ENCODE measurements around the gene EDAR. TPM values are rescaled to one million over a fixed set of nuclear protein-coding genes. Genes with fewer than 3 reads are reported as not detected.

Gene EDAR
- polyA plus RNA-seq, 3 donors: not detected

- Mint-ChIP-seq H3K9me3 (peaks cover 15 to 32% (median 28%) of the 10 kb centered on the region in 7 donors), H3K4me1 (no peaks in the 10 kb centered on the region), H3K4me3 (peak overlapping the region in 1 of 2 donors; percentile 20), H3K27ac (no peak overlapping the region), H3K27me3 (ENCODE audit: low read depth in 3 of 3) (peaks cover 0 to 2% (median 1%) of the 10 kb centered on the region in 3 donors), H3K36me3 (no peaks in the 10 kb centered on the region)
- no peaks in the 10 kb centered on the region for H3K79me2 ChIP-seq (ENCODE audit: insufficient read depth, low read length)
- 81% methylated on average over 13 of the region's 16 CpGs for WGBS (ENCODE audit: insufficient coverage)
- no peaks in the 10 kb centered on the region for H3K36me3 ChIP-seq (replicated peaks in 1 of 2; ENCODE audit: control insufficient read depth in 1 of 2, insufficient read depth in 2 of 2, low read length in 2 of 2)
- no peak for TF ChIP-seq CTCF (IDR thresholded peaks at IDR 0.05)
- no peaks in the 10 kb centered on the region for H4K20me1 ChIP-seq (ENCODE audit: insufficient read depth, low read length)
- no peaks in the 10 kb centered on the region for H3K27me3 ChIP-seq (ENCODE audit: control insufficient read depth in 2 of 2, insufficient read depth in 2 of 2, low read length in 2 of 2)
- H3K4me2 ChIP-seq (replicated peaks; ENCODE audit: extremely low read depth, low read length, poor library complexity, severe bottlenecking): no peak overlapping the region
- H2AFZ ChIP-seq (ENCODE audit: insufficient read depth, low read depth, low read length, poor library complexity, severe bottlenecking): no peak overlapping the region
- DNase-seq: no peak
- no peak overlapping the region for H3K4me3 ChIP-seq (replicated peaks in 1 of 3; ENCODE audit: low read depth in 2 of 3, low read length in 3 of 3)
- H3K9me3 ChIP-seq (replicated peaks in 1 of 2; ENCODE audit: control insufficient read depth in 1 of 2, insufficient read depth in 1 of 2, low read length in 2 of 2): peaks cover 28% of the 10 kb centered on the region in 2 donors
- H3K4me1 ChIP-seq (ENCODE audit: control insufficient read depth in 1 of 2, insufficient read depth in 2 of 2, low read length in 2 of 2): no peaks in the 10 kb centered on the region
- H3K9ac ChIP-seq (ENCODE audit: insufficient read depth, low read length, poor library complexity, severe bottlenecking): no peak overlapping the region
- intact Hi-C loops (cut with micrococcal nuclease): no loop called here
- no peak overlapping the region for H3K27ac ChIP-seq (ENCODE audit: low read depth in 1 of 2, low read length in 2 of 2)
These were observed 44.3 kb downstream of the EDAR start for GRCh38 chr2:108944601-108945331.

GRCh38 chr2:108943751-108944150 lies 45.3 kb downstream of the EDAR start:
- H3K9me3 ChIP-seq (replicated peaks in 1 of 2; ENCODE audit: control insufficient read depth in 1 of 2, insufficient read depth in 1 of 2, low read length in 2 of 2): peaks cover 27% of the 10 kb centered on the region in 2 donors
- intact Hi-C loops (cut with micrococcal nuclease): no loop called here
- H3K9me3 Mint-ChIP-seq: peaks cover 15 to 32% (median 27%) of the 10 kb centered on the region in 7 donors
- H3K36me3 ChIP-seq (replicated peaks in 1 of 2; ENCODE audit: control insufficient read depth in 1 of 2, insufficient read depth in 2 of 2, low read length in 2 of 2): no peaks in the 10 kb centered on the region
- no peak for TF ChIP-seq CTCF (IDR thresholded peaks at IDR 0.05)
- H3K27ac ChIP-seq (ENCODE audit: low read depth in 1 of 2, low read length in 2 of 2): no peak overlapping the region
- no peak overlapping the region for H3K4me3 Mint-ChIP-seq
- no peak overlapping the region for H3K4me3 ChIP-seq (replicated peaks in 1 of 3; ENCODE audit: low read depth in 2 of 3, low read length in 3 of 3)
- no peaks in the 10 kb centered on the region for H3K4me1 Mint-ChIP-seq
- no peaks in the 10 kb centered on the region for H3K4me1 ChIP-seq (ENCODE audit: control insufficient read depth in 1 of 2, insufficient read depth in 2 of 2, low read length in 2 of 2)
- H3K79me2 ChIP-seq (ENCODE audit: insufficient read depth, low read length): no peaks in the 10 kb centered on the region
- 92% methylated on average over 4 of the region's 6 CpGs for WGBS (ENCODE audit: insufficient coverage)
- DNase-seq: no peak
- H3K27me3 Mint-ChIP-seq (ENCODE audit: low read depth in 3 of 3): peaks cover 0 to 2% (median 1%) of the 10 kb centered on the region in 3 donors
- no peak overlapping the region for H2AFZ ChIP-seq (ENCODE audit: insufficient read depth, low read depth, low read length, poor library complexity, severe bottlenecking)
- no peaks in the 10 kb centered on the region for H3K36me3 Mint-ChIP-seq
- H3K27ac Mint-ChIP-seq: no peak overlapping the region
- H4K20me1 ChIP-seq (ENCODE audit: insufficient read depth, low read length): no peaks in the 10 kb centered on the region
- no peak overlapping the region for H3K4me2 ChIP-seq (replicated peaks; ENCODE audit: extremely low read depth, low read length, poor library complexity, severe bottlenecking)
- no peak overlapping the region for H3K9ac ChIP-seq (ENCODE audit: insufficient read depth, low read length, poor library complexity, severe bottlenecking)
- H3K27me3 ChIP-seq (ENCODE audit: control insufficient read depth in 2 of 2, insufficient read depth in 2 of 2, low read length in 2 of 2): no peaks in the 10 kb centered on the region
